PFSK-1 (cell line): ENCODE data around the gene LTBP2.

Source experiments
- FOXP2 ChIP-seq: optimal IDR thresholded peaks from 2 replicates; pipeline ENCODE3; 2011; ENCODE audit warnings: borderline replicate concordance, control low read depth, inconsistent platforms; ENCODE audit not compliant: insufficient read depth; ENCODE audit errors: extremely low read length, extremely low read depth
- POLR2AphosphoS5 ChIP-seq: IDR thresholded peaks from 2 replicates; pipeline ENCODE4 v1.6.1; 2012; ENCODE audit warnings: low read depth, mild to moderate bottlenecking, control low read depth, low read length, moderate library complexity
- SIN3A ChIP-seq: IDR thresholded peaks from 2 replicates; pipeline ENCODE4 v1.6.1; 2012; ENCODE audit warnings: mild to moderate bottlenecking, low read length, moderate library complexity, borderline replicate concordance; ENCODE audit not compliant: insufficient read depth
- TAF1 ChIP-seq: IDR thresholded peaks from 2 replicates; pipeline ENCODE4 v1.6.1; 2012; ENCODE audit warnings: low read length, control low read depth, borderline replicate concordance; ENCODE audit not compliant: insufficient read depth
- TF ChIP-seq, protein P1 (sequence below), 2 experiments: IDR thresholded peaks; 2 replicates each; pipeline versions ENCODE4 v1.6.1 to v1.8.0; 2011 to 2012; ENCODE audit warnings: low read depth in 2 of 2, low read length in 2 of 2, control low read depth in 1 of 2, inconsistent platforms in 1 of 2, mild to moderate bottlenecking in 1 of 2, moderate library complexity in 1 of 2; ENCODE audit not compliant: insufficient read depth in 1 of 2

LTBP2 gene

DNA sequence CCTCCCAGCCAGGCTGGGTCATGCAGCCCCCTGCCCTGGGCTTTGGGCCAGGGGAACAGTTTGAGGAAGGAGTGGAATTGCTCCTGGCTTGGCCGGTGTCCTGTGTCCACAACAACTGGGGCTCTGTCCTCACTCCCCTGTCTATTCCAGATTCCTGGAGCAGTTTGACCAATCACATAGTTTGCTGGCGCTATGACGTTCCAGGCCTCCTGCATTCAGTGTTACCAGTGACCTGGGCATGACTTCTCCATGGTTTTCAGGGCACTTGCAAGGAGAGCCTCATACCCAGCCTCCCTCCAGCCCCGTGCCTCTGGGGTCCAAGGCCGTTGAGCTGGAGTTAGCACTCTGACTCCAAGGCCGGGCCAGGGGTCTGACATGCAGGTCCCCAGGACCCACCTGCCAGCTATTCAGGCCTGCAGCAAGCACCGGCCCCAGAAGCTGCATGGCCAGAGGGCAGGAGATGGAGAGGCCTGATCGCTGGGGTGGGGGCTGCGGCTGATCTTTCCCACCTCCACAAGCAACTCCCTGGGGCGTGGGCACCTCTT, 84.2 kb downstream of the LTBP2 start:
- no peak for TF ChIP-seq POLR2AphosphoS5
- no peak for TF ChIP-seq TAF1
- no peak for TF ChIP-seq SIN3A
- no peak for TF ChIP-seq FOXP2
- TF ChIP-seq, protein P1, sequence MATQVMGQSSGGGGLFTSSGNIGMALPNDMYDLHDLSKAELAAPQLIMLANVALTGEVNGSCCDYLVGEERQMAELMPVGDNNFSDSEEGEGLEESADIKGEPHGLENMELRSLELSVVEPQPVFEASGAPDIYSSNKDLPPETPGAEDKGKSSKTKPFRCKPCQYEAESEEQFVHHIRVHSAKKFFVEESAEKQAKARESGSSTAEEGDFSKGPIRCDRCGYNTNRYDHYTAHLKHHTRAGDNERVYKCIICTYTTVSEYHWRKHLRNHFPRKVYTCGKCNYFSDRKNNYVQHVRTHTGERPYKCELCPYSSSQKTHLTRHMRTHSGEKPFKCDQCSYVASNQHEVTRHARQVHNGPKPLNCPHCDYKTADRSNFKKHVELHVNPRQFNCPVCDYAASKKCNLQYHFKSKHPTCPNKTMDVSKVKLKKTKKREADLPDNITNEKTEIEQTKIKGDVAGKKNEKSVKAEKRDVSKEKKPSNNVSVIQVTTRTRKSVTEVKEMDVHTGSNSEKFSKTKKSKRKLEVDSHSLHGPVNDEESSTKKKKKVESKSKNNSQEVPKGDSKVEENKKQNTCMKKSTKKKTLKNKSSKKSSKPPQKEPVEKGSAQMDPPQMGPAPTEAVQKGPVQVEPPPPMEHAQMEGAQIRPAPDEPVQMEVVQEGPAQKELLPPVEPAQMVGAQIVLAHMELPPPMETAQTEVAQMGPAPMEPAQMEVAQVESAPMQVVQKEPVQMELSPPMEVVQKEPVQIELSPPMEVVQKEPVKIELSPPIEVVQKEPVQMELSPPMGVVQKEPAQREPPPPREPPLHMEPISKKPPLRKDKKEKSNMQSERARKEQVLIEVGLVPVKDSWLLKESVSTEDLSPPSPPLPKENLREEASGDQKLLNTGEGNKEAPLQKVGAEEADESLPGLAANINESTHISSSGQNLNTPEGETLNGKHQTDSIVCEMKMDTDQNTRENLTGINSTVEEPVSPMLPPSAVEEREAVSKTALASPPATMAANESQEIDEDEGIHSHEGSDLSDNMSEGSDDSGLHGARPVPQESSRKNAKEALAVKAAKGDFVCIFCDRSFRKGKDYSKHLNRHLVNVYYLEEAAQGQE (IDR thresholded peaks at IDR 0.05; ENCODE audit: insufficient read depth in 1 of 2, low read depth in 2 of 2, low read length in 2 of 2): no peak

DNA sequence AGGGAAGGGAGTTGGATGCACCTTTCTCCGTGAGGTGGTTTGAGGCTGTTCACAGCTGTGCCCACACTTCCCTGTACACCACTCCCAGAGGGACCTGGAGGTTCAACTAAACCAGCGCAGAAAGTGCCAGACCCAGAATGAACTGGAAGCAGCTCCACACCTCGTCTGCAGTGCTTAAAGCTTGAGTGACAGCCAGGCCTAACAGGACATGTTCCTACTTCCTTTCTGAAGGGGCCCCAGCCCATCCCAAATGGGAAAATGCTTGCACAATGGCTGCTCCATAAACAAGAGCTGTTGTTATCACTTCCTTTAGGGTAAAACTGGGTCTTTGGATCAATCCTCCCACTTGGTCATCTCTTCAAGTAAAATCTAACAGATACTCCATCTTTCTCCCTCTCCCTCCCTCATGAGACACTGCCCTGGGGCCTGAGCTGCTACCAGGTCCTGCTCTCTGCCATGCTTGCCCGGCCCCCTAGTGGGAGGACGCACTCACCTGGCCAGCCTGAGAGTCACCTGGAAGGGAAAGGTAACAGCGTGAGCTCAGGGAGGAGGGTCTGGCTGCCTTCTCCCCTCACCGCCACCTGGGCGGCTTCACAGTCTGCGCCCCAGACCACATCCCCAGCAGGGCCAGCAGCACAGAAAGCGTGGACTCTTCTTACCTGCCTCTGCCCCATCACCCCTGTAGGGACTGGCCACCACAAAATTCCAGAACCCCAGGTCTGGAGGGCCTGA, 85.0 kb downstream of the LTBP2 start:
- TF ChIP-seq SIN3A (no peak), POLR2AphosphoS5 (no peak), TAF1 (no peak), FOXP2 (no peak)
- TF ChIP-seq, protein P1 (IDR thresholded peaks at IDR 0.05; ENCODE audit: insufficient read depth in 1 of 2, low read depth in 2 of 2, low read length in 2 of 2): no peak

DNA sequence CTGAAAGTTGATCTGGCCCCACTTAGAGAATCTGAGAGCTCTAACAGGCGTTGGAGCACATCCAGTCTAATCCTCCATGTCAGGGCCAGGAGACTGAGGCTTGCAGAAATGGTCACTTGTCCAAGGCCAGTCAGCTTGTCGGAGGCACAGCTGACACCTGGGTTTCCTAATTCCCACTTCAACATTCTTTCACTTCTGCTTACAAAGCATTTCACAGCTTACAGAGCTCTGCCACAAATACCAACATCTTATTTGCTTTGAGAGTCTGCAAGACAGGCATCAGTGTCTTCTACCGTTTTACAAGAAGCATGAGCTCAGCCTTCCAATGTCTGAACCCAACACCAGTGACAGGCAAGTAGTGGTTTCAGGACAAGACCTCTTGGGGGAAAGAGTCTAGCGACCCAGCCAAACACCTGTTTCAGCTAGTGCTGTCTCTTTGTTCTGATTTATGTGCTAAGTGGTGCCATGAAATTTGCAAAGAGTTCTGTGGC, 86.6 kb downstream of the LTBP2 start:
- TF ChIP-seq, protein P1 (IDR thresholded peaks at IDR 0.05; ENCODE audit: insufficient read depth in 1 of 2, low read depth in 2 of 2, low read length in 2 of 2): no peak
- TF ChIP-seq TAF1 (no peak), SIN3A (no peak), FOXP2 (no peak), POLR2AphosphoS5 (no peak)

- TF ChIP-seq SIN3A (no peak), POLR2AphosphoS5 (no peak), FOXP2 (no peak), TAF1 (no peak)
- TF ChIP-seq, protein P1 (IDR thresholded peaks at IDR 0.05; ENCODE audit: insufficient read depth in 1 of 2, low read depth in 2 of 2, low read length in 2 of 2): no peak
Observed at GRCh38 chr14:74524812-74525135, 87.3 kb downstream of the LTBP2 start.
